K562 (cell line): ENCODE data around the gene CDSN. TPM values are rescaled to one million over a fixed set of nuclear protein-coding genes. Genes with fewer than 3 reads are reported as not detected.

Experiments
- ATAC-seq: fragments of 200-7000 bp; cut with Tn5 transposase; 3 replicates; pipeline ENCODE4 v1.9.1; 2020; ENCODE audit warnings: moderate library complexity
- BruUV-seq: library from RNA; stranded (reverse); fragments of 400-500 nt; replicated peaks from 2 replicates; lab custom pipeline; 2021; lab: Mats Ljungman, UMichigan
- CTCF ChIA-PET: fragments of 300-600 bp; formaldehyde crosslinking; extraction: SDS; loops from one replicate; lab custom pipeline; 2021; ENCODE audit warnings: low intra/inter-chr PET ratio; lab: Yijun Ruan, JAX
- POLR2A ChIA-PET: fragments of 300-600, 350-650 bp; sonication (Branson Sonifier 250); formaldehyde crosslinking; extraction: SDS; loops from one replicate; lab custom pipeline; 2021; ENCODE audit warnings: antibody characterized with exemption, inconsistent platforms; lab: Yijun Ruan, JAX
- DNase-seq, 4 experiments: peaks; one replicate each; pipeline versions ENCODE4 v3.0.0 to v3.0.0-alpha.2; 2011 to 2018; ENCODE audit warnings: low spot score in 3 of 4, mixed read lengths in 3 of 4; ENCODE audit errors: extremely low read depth in 1 of 4
- FAIRE-seq: peaks from 2 replicates; lab custom pipeline; 2011; peaks lifted over from hg19 to GRCh38; lab: Jason Lieb, UNC
- H2AFZ ChIP-seq: 2 replicates; pipeline ENCODE4 v1.6.0; 2011; ENCODE audit warnings: low read depth, low read length, control low read depth, inconsistent platforms
- H3K27ac ChIP-seq: fragments of 200-600 bp; 3 replicates; pipeline ENCODE4 v1.8.0; 2011; ENCODE audit warnings: low read depth, mild to moderate bottlenecking, control low read depth, inconsistent platforms, low read length, moderate library complexity, mixed read lengths; ENCODE audit errors: extremely low read depth
- H3K27me3 ChIP-seq, 2 experiments: fragments of 300-600 bp in 1 of 2; 2 replicates in 1 of 2; 3 replicates in 1 of 2; pipeline versions ENCODE4 v1.6.0 to v1.8.0; 2011; ENCODE audit warnings: inconsistent platforms in 2 of 2, low read length in 2 of 2, mild to moderate bottlenecking in 1 of 2, mixed read lengths in 1 of 2, moderate library complexity in 1 of 2; ENCODE audit not compliant: control insufficient read depth in 2 of 2, insufficient read depth in 2 of 2
- H3K36me3 ChIP-seq: fragments of 300-600 bp; 3 replicates; pipeline ENCODE4 v1.8.0; 2011; ENCODE audit warnings: mild to moderate bottlenecking, low read length, inconsistent platforms; ENCODE audit not compliant: control insufficient read depth, insufficient read depth
- H3K4me1 ChIP-seq, 2 experiments: fragments of 200-600 bp in 1 of 2; replicated peaks in 1 of 2; 2 replicates in 1 of 2; 3 replicates in 1 of 2; pipeline versions ENCODE4 v1.5.1 to v1.8.0; 2011; ENCODE audit warnings: inconsistent platforms in 2 of 2, low read length in 2 of 2, mild to moderate bottlenecking in 1 of 2, mixed read lengths in 1 of 2, moderate library complexity in 1 of 2; ENCODE audit not compliant: control insufficient read depth in 2 of 2, insufficient read depth in 2 of 2
- H3K4me2 ChIP-seq: 2 replicates; pipeline ENCODE4 v1.6.1; 2011; ENCODE audit warnings: low read length, control low read depth, inconsistent platforms, mixed read lengths; ENCODE audit not compliant: insufficient read depth
- H3K4me3 ChIP-seq: fragments of 200-600 bp; sonication (generic), shearing (Covaris generic); 2 replicates; pipeline ENCODE4 v1.5.1; 2016; ENCODE audit warnings: control low read depth, inconsistent platforms
- H3K79me2 ChIP-seq: fragments of 200-600 bp; 3 replicates; pipeline ENCODE4 v1.8.0; 2011; ENCODE audit warnings: low read length, inconsistent platforms; ENCODE audit not compliant: control insufficient read depth, insufficient read depth
- H3K9ac ChIP-seq, 2 experiments: 2 replicates each; pipeline versions ENCODE4 v1.6.0 to v1.6.1; 2011; ENCODE audit warnings: low read depth in 2 of 2, low read length in 2 of 2, control low read depth in 1 of 2, inconsistent platforms in 1 of 2, mild to moderate bottlenecking in 1 of 2, mixed read lengths in 1 of 2; ENCODE audit not compliant: insufficient read depth in 1 of 2
- H3K9me1 ChIP-seq: one replicate; pipeline ENCODE4 v1.6.0; 2011; ENCODE audit warnings: inconsistent platforms, mild to moderate bottlenecking, low read length, moderate library complexity; ENCODE audit not compliant: control insufficient read depth, insufficient read depth
- H3K9me3 ChIP-seq: replicated peaks from 2 replicates; pipeline ENCODE4 v1.5.1; 2011; ENCODE audit warnings: low read depth, low read length, inconsistent platforms; ENCODE audit not compliant: control insufficient read depth, insufficient read depth
- H4K20me1 ChIP-seq: replicated peaks from 2 replicates; pipeline ENCODE4 v1.6.1; 2011; ENCODE audit warnings: low read length, inconsistent platforms, mixed read lengths; ENCODE audit not compliant: control insufficient read depth, insufficient read depth
- ARHGAP35 ChIP-seq: fragments of 450-650 bp; IDR thresholded peaks from 2 replicates; pipeline ENCODE4 v1.6.1; 2018; ENCODE audit not compliant: partially characterized antibody
- DEAF1 ChIP-seq: fragments of 450-650 bp; formaldehyde crosslinking; IDR thresholded peaks from 2 replicates; pipeline ENCODE4 v1.4.0; 2020; ENCODE audit warnings: mild to moderate bottlenecking, moderate library complexity
- ELF1 ChIP-seq: fragments of 200-800 bp; sonication (Bioruptor generic); IDR thresholded peaks from 2 replicates; pipeline ENCODE4 v1.6.1; 2016; ENCODE audit warnings: missing genetic modification characterization, missing compliant biosample characterization
- HIVEP1 ChIP-seq: fragments of 250-450 bp; sonication (Bioruptor Pico); IDR thresholded peaks from 2 replicates; pipeline ENCODE4 v1.4.0; 2020; ENCODE audit warnings: mild to moderate bottlenecking
- HMG20B ChIP-seq: fragments of 250-450 bp; sonication (Bioruptor Pico); IDR thresholded peaks from 2 replicates; pipeline ENCODE4 v1.5.0; 2021; ENCODE audit warnings: mild to moderate bottlenecking
- SMAD4 ChIP-seq: fragments of 250-450 bp; sonication (Bioruptor Pico); conservative IDR thresholded peaks from 2 replicates; pipeline ENCODE4 v1.8.0; 2021; ENCODE audit warnings: inconsistent platforms, mild to moderate bottlenecking, moderate library complexity
- SMARCA4 ChIP-seq: fragments of 450-650 bp; IDR thresholded peaks from 2 replicates; pipeline ENCODE4 v1.6.1; 2016
- SRSF1 ChIP-seq: fragments of 200-400 bp; formaldehyde crosslinking; IDR thresholded peaks from 2 replicates; pipeline ENCODE4 v1.6.1; 2017; ENCODE audit warnings: mild to moderate bottlenecking, low read depth, low read length, moderate library complexity
- TCF7 ChIP-seq: sonication (generic); IDR thresholded peaks from 2 replicates; pipeline ENCODE4 v1.6.1; 2016; ENCODE audit warnings: antibody characterized with exemption, borderline replicate concordance
- ZC3H8 ChIP-seq: fragments of 450-650 bp; IDR thresholded peaks from 2 replicates; pipeline ENCODE4 v1.6.1; 2017
- ZKSCAN1 ChIP-seq: fragments of 150-350 bp; IDR thresholded peaks from 2 replicates; pipeline ENCODE4 v1.6.1; 2016; ENCODE audit warnings: low read depth, low read length
- ZNF146 ChIP-seq: IDR thresholded peaks from one replicate; pipeline ENCODE4 v1.6.1; 2018; ENCODE audit warnings: missing compliant biosample characterization; ENCODE audit not compliant: unreplicated experiment
- ZNF445 ChIP-seq: fragments of 250-450 bp; sonication (Bioruptor Pico); IDR thresholded peaks from 2 replicates; pipeline ENCODE4 v1.4.0; 2020; ENCODE audit warnings: low read depth, mild to moderate bottlenecking, moderate library complexity
- WGBS: fragments of 100-300 bp; shearing (Covaris generic); methylation state at CpG from one replicate; pipeline ENCODE4 v1.1.6; 2016; ENCODE audit warnings: low coverage, mixed read lengths; ENCODE audit not compliant: insufficient coverage; ENCODE audit errors: missing lambda C conversion rate; 5-methylcytosine and 5-hydroxymethylcytosine counted together
- in situ Hi-C: fragments of 300-500 bp; cut with MboI; formaldehyde crosslinking; loops from 4 replicates; pipeline ENCODE4 v1.15.0; 2018; ENCODE audit warnings: inconsistent platforms, mixed read lengths
- intact Hi-C: fragments of 100-400 bp; cut with micrococcal nuclease; formaldehyde crosslinking; loops from 2 replicates; pipeline ENCODE4 v1.14.2; 2022
- polyA plus RNA-seq, 8 experiments: library from polyadenylated mRNA; depleted of rRNA in 4 of 8; stranded (reverse) in 5 of 8; unstranded in 3 of 8; fragments of >200 nt; fragmentation: Nextera tagmentation in 2 of 8; fragmentation: Illumina TruSeq in 1 of 8; extraction: Ambion mirVana in 2 of 8; extraction: Trizol in 1 of 8; gene quantifications; 2 replicates each; pipeline versions ENCODE4 v1.2.1 to v1.2.3, GENCODE V29; 2011 to 2014; ENCODE audit warnings: inconsistent platforms in 1 of 8, missing spikeins in 1 of 8
- total RNA-seq, 7 experiments: library from RNA; depleted of rRNA in 6 of 7; stranded (reverse); fragments of >200 nt in 6 of 7; fragmentation: Illumina TruSeq in 2 of 7; extraction: Trizol in 2 of 7; gene quantifications; 2 replicates each; pipeline versions ENCODE4 v1.2.1 to v1.2.3, GENCODE V29; 2011 to 2021; ENCODE audit warnings: low replicate concordance in 1 of 7
- TF ChIP-seq, protein P1 (sequence below): sonication (generic); formaldehyde crosslinking; IDR thresholded peaks from 2 replicates; pipeline ENCODE4 v1.8.1; 2023; ENCODE audit warnings: mild to moderate bottlenecking, missing genetic modification reagents
- TF ChIP-seq, protein P2 (sequence below): fragments of 450-650 bp; formaldehyde crosslinking; conservative IDR thresholded peaks from 2 replicates; pipeline ENCODE4 v1.4.0; 2022; ENCODE audit warnings: mild to moderate bottlenecking, missing genetic modification characterization

CDSN gene
- total and polyA plus RNA-seq, 9 of the 15 experiments (the other 6 are each of a cell fraction or from before 2014, with no cell fraction given): not detected

GRCh38 chr6:31169123-31169857 is 49.0 kb upstream of the CDSN start:
- peak overlapping the region; percentile 64 for H2AFZ ChIP-seq
- ChIA-PET CTCF (no interaction called here), POLR2A (interaction anchor here (0.6 to 2.0 kb wide), 12 partner anchors 9 to 1630 kb away, joined by 3 to 7 read pairs (median 4); partner anchors contain the start of genes MICA and TCF19)
- no peaks in the 10 kb centered on the region for H3K9me1 ChIP-seq
- H3K79me2 ChIP-seq: no peaks in the 10 kb centered on the region
- H3K36me3 ChIP-seq: no peaks in the 10 kb centered on the region
- in situ Hi-C loops: no loop called here
- H3K9ac ChIP-seq: peak overlapping the region in 1 of 2 experiments; percentile 82; a peak in 2 of 4 replicates
- peak; percentile 33 to 46 (median 44) for DNase-seq
- H3K9me3 ChIP-seq: no peaks in the 10 kb centered on the region
- peak; percentile 65 for ATAC-seq
- WGBS: 24% methylated on average over 10 of the region's 10 CpGs
- BruUV-seq: no TSS peak
- H3K4me2 ChIP-seq: peak overlapping the region; percentile 33; the same call in 1 of the 2 replicates
- H3K27me3 ChIP-seq: no peaks in the 10 kb centered on the region
- no peak overlapping the region for H3K4me3 ChIP-seq
- H3K4me1 ChIP-seq: peaks cover 18 to 26% of the 10 kb centered on the region in 2 experiments
- H4K20me1 ChIP-seq: no peaks in the 10 kb centered on the region
- FAIRE-seq: peak; percentile 89
- intact Hi-C loops: no loop called here
- H3K27ac ChIP-seq: no peak overlapping the region; the same call in 2 of the 3 replicates
- TF ChIP-seq, protein P1, sequence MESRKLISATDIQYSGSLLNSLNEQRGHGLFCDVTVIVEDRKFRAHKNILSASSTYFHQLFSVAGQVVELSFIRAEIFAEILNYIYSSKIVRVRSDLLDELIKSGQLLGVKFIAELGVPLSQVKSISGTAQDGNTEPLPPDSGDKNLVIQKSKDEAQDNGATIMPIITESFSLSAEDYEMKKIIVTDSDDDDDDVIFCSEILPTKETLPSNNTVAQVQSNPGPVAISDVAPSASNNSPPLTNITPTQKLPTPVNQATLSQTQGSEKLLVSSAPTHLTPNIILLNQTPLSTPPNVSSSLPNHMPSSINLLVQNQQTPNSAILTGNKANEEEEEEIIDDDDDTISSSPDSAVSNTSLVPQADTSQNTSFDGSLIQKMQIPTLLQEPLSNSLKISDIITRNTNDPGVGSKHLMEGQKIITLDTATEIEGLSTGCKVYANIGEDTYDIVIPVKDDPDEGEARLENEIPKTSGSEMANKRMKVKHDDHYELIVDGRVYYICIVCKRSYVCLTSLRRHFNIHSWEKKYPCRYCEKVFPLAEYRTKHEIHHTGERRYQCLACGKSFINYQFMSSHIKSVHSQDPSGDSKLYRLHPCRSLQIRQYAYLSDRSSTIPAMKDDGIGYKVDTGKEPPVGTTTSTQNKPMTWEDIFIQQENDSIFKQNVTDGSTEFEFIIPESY (CRISPR knock-in tag): no peak
- TF ChIP-seq DEAF1 (CRISPR knock-in tag) (no peak), ZC3H8 (no peak), HIVEP1 (no peak), SRSF1 (no peak), ZNF146 (CRISPR knock-in tag) (no peak), SMARCA4 (0 out of 2 replicates have a peak, but pooled peaks have one; percentile 13), TCF7 (no peak), ELF1 (tag) (no peak), ZKSCAN1 (no peak), SMAD4 (CRISPR knock-in tag) (peak; percentile 18; the same call in 1 of the 2 replicates), HMG20B (CRISPR knock-in tag) (no peak), ARHGAP35 (no peak), ZNF445 (CRISPR knock-in tag) (no peak)
- TF ChIP-seq, protein P2, sequence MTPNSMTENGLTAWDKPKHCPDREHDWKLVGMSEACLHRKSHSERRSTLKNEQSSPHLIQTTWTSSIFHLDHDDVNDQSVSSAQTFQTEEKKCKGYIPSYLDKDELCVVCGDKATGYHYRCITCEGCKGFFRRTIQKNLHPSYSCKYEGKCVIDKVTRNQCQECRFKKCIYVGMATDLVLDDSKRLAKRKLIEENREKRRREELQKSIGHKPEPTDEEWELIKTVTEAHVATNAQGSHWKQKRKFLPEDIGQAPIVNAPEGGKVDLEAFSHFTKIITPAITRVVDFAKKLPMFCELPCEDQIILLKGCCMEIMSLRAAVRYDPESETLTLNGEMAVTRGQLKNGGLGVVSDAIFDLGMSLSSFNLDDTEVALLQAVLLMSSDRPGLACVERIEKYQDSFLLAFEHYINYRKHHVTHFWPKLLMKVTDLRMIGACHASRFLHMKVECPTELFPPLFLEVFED (CRISPR knock-in tag): no peak
